B cell (primary cell): ENCODE data around the gene CRIM1.

ENCODE experiments used
- CTCF ChIP-seq: fragments of 200-600 bp; IDR thresholded peaks from one replicate; pipeline ENCODE4 v1.8.0; 2022; ENCODE audit warnings: antibody characterized with exemption, mild to moderate bottlenecking
- EZH2 ChIP-seq: IDR thresholded peaks from 2 replicates; pipeline ENCODE4 v1.6.1; 2012; ENCODE audit warnings: borderline replicate concordance, low read depth, mild to moderate bottlenecking, moderate library complexity, low read length; ENCODE audit not compliant: insufficient read depth, poor library complexity, severe bottlenecking

GRCh38 chr2:36359067-36359466 lies 3.5 kb downstream of the CRIM1 start:
- TF ChIP-seq CTCF (peak; percentile 32), EZH2 (no peak)
